Subcutaneous adipose tissue (tissue), 4 donors: ENCODE measurements around the gene ZMIZ2. TPM values are rescaled to one million over a fixed set of nuclear protein-coding genes. Genes with fewer than 3 reads are reported as not detected.

Experiments used
- CTCF ChIP-seq: fragments of 450-650 bp; IDR thresholded peaks from one replicate; pipeline ENCODE4 v1.5.1; 2016; ENCODE audit warnings: low read depth, mild to moderate bottlenecking, control low read depth, antibody characterized with exemption, moderate library complexity
- total RNA-seq, 4 donors: library from RNA; depleted of rRNA; stranded (reverse); fragments of >200 nt; gene quantifications; one replicate each; pipeline ENCODE4 v1.1.0, GENCODE V29; 2016

The ZMIZ2 gene
- total RNA-seq, 4 donors from 2014 or later, result 7.3 to 21.1 (median 12.2) TPM

- TF ChIP-seq CTCF, result no peak
Measured at GRCh38 chr7:44755698-44756627, 7.3 kb downstream of the ZMIZ2 start.

GRCh38 chr7:44756904-44757303 lies 8.3 kb downstream of the ZMIZ2 start:
- no peak for TF ChIP-seq CTCF

- TF ChIP-seq CTCF, result no peak
Measured at GRCh38 chr7:44757311-44757710, 8.7 kb downstream of the ZMIZ2 start.

- TF ChIP-seq CTCF, result no peak
Measured at GRCh38 chr7:44757739-44758138, 9.1 kb downstream of the ZMIZ2 start.

- no peak for TF ChIP-seq CTCF
Measured at GRCh38 chr7:44759246-44759645, 10.6 kb downstream of the ZMIZ2 start.

- TF ChIP-seq CTCF, result no peak
Measured at GRCh38 chr7:44760034-44760580, 11.5 kb downstream of the ZMIZ2 start.
